Retina (tissue), 1 donor: ENCODE data around the gene TSPAN1.

Source experiments
- DNase-seq: peaks from one replicate; pipeline ENCODE4 v3.0.0-alpha.2; 2016

The TSPAN1 gene

DNA sequence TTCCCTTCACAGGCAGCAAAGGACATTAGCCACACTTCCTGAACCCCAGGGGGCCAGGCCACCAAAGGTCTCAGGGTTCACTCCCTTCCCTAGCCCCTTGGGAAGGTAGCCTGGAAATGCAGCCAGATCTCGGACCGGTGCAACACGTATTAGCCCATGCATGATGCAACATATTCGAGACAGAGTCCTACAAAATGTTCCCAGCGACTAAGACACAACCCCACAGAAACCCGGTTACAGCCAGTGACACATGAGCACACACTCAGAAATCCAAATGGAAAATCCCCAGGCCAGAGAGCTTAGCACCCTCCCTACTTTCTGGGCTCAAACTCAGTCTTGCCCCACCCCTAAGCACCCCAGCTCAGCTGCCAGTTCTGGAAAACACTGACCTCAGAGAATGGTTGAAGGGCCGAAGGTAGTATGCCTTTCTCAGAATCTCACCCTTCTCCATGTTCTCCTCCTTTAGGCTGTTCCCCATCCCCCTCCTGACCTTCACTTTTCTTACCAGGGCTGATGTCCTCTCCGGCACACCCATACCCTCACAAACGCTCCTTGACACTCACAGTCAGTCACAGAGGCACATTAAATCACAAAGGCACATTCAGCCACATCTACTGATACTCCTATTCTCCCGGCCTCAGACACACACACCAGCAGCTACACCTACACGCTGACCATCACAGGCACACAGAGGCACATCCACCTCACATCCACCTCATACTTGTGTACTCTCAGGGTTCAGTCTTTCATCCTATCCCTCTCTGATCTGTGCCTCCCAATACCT is at the start of gene TSPAN1:
Gene TSPAN1 (plus strand): TSS at position 640 of the 784 bp plus-strand sequence. CDS start 6,021 bp downstream, outside the sequence.
- no peak for DNase-seq

GRCh38 chr1:46128344-46128743 is 46.5 kb upstream of the TSPAN1 start:
- DNase-seq, result no peak

- peak; percentile 23 for DNase-seq
Measured at GRCh38 chr1:46130121-46130520, 44.8 kb upstream of the TSPAN1 start.

DNA sequence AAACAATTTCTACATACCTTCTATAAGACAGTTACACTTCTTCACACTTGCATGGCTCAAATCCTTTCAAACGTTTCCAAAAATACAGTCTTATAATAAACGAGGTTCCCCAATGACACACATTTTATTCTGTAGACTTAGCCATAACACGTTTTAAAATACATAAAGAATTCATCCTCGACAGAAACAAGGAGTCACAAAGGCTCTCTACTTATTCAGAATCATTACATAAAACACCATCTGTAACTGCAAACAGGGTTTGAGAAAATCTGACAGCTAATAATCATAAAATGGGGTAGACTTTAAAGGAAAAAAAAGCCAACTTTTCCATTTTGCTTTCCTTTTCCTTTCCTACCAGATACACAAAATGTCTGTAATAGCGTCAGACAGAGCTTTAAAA is 44.3 kb upstream of the TSPAN1 start:
- DNase-seq, result peak; percentile 19

DNA sequence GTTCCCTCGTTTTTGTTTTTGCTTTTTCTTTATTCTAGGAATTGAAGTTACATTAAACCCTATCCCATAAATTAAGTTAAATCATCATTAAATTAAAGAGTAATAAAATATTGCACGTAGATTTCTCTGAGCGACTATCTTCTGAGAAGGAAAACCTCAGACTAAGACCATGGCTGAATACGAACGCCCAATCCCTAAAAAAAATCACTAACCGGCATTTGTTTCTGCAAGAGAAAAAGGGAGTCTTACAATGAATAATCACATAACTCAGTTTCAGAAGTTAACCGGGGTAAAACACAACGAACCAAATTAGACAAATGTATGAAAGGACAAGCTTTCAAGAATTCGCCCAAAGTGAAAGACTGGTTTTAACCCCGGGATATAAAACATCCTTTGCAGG is 43.8 kb upstream of the TSPAN1 start:
- peak; percentile 44 for DNase-seq

DNA sequence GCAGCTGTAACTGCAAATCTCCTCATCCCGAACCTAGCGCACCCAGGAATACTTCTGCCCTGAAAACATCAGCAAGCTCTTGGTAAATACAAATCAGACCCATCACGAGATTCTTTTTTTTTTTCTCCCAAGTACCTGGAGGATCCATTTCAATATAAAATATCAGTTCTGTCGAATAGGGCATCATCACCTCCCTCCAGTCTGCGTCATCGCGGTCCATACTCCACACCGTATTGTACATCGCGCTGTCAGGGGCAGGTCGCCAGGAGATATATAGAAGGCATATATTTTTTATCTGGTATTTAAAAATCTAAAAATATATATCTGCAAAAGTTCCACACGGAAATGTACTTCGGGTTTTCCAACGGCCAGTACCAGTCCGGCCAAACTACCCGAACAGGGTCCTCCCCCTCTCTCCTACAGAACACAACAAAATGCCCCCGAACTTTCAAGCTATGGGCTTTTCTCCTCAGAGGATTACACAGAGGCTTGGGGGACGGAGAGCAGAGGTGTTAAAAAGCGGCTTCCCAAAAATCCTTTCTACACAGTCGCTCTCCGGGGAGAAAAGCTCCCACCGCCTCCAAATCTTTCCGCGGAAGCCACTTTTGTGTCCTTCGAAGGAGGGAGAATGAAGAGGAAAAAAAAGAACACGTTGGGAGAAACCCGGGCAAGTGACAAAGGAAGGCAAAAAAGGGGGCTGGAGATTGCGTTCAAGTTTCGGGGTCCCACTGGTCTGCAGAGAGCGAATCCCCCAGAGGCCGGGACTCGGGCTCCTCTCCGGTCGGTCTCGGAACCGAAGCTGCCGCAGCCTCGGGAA is 43.0 kb upstream of the TSPAN1 start:
- DNase-seq, result no peak

GRCh38 chr1:46132529-46133180 is 42.2 kb upstream of the TSPAN1 start, which contains the start of gene PIK3R3:
Gene PIK3R3 (minus strand): TSS chr1:46132629. CDS start chr1:46131952, 677 bp downstream.
- peak; percentile 99 for DNase-seq

GRCh38 chr1:46133181-46133658 is 41.7 kb upstream of the TSPAN1 start:
- DNase-seq, result no peak

- no peak for DNase-seq
Measured at GRCh38 chr1:46133781-46134350, 41.0 kb upstream of the TSPAN1 start.

- no peak for DNase-seq
Measured at GRCh38 chr1:46134660-46135331, 40.1 kb upstream of the TSPAN1 start.

DNA sequence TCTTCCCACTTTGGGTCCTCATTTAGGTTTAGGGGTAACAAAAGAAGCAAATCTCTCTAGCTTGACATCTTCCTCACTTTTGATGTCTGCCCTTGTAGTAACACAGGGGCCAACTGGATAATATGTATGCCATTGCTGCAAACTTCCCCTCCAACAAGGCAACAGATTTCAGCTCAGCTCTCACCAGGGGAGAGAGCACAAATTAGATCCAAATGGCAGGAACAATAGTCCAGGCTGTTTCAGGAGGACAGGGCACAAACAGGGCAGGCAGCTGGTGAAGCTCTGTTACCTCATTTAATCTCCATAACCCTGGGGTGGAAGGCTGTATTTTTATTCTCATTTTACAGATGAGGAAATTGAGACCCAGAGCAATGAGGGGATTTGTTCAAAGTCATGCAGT is 38.2 kb upstream of the TSPAN1 start:
- DNase-seq, result peak; percentile 47

GRCh38 chr1:46137916-46138315 is 37.0 kb upstream of the TSPAN1 start:
- no peak for DNase-seq

DNA sequence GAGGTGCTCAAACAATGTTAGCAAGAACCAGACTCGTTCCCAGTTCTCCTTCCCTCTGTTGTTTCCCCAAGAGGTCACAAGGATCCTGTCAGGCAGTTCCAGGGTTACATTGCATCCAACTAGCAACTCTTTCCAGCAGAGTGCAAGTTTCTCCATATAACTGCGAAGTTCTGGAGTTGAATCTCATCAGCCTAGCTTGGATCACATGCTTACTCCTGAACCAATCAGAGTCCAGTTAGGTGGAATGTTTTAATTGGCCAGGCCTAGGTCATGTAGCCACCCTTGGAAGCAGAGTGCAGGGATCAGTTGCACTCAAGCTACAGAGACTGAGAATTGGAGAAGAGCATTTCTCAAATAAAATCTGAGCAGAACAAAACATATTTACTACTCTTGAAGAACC is 26.6 kb upstream of the TSPAN1 start:
- no peak for DNase-seq

GRCh38 chr1:46150085-46150484 is 24.8 kb upstream of the TSPAN1 start:
- DNase-seq, result no peak

DNA sequence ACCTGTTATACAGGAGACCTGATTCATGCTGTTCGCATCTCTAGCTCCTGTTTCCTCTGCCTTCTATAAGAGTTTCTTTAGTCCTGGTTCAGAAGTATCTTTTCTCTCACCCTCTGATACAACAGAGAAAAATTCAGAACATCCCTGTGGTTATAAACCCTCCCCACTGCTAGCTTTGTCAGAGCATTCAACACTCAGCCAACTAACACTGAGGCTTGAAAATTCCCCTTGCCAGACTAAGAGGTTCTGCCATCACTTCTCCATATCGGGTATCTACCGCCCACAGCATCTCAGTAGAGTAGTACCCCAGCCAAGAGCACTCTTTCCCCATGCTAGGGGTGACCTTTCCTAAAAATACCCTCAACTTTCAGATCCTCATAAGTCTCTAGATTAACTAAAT is 22.9 kb upstream of the TSPAN1 start:
- no peak for DNase-seq

DNA sequence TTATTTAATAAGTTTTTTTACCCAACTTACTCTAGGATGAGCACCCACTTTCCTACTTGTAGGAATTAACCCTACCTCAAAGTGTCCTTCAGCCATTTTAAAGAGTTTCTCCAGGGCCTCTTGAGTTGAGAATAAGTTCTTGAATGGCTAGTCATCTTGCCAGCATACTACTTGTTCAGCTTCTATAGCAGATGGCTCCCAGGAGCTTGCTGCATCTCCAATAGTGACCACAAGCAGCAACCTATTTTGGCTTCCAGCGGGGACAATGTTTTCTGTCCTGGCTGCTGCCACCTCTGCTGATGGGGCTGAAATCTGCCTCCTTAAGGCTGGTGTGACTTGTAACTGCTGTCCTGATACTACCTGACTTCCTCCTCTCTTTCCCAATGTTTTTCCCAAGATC is 21.7 kb upstream of the TSPAN1 start:
- DNase-seq, result no peak

- DNase-seq, result no peak
Measured at GRCh38 chr1:46153732-46154131, 21.2 kb upstream of the TSPAN1 start.

GRCh38 chr1:46157916-46158311 is 17.0 kb upstream of the TSPAN1 start:
- no peak for DNase-seq

GRCh38 chr1:46158312-46159281 is 16.3 kb upstream of the TSPAN1 start:
- no peak for DNase-seq

DNA sequence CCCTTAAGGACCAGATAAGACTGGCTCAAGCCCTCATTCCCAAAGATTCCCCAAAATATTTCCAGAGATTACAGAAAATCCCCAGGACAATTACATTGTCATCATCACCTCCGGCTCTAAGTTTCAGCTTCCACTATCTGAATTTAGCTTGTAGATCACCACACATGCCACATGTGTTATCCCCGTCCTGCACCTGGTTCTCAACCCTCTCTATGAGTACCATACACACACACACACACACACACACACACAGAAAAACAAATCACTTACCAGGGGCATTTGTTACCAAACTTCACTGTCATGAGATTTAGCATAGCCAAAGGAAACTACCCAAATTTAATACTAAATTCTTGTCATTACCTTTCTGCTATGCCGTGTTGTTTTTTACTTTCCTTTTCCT is 15.4 kb upstream of the TSPAN1 start:
- DNase-seq, result no peak

DNA sequence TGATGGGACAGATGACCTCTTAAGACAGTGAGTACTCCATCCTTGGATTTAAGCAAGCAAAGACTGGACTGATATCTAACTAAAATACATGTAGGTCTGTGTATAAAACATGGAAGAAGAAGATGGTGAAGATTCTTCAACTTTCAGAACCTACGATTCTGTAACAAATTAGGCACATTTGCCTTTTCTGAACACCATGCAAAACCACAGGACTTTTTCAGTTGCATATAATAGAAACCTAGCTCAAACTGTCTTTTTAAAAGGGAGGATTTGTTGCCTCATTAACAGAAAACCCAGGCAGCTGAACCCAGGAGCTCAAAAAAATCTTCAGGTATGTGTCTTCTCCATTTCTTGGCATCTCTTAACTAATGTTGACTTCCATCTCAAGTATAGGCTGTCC is 14.7 kb upstream of the TSPAN1 start:
- no peak for DNase-seq
